Ascending aorta (tissue), 2 donors: Measurements from ENCODE around the gene SYNJ2. TPM values are rescaled to one million over a fixed set of nuclear protein-coding genes. Genes with fewer than 3 reads are reported as not detected.

Source experiments
- DNase-seq, 2 donors: peaks; one replicate each; pipeline ENCODE4 v3.0.0-alpha.2; 2019; ENCODE audit warnings: low spot score in 2 of 2
- H3K27ac ChIP-seq, 2 donors: fragments of 200-600 bp; sonication (generic); one replicate each; pipeline ENCODE4 v1.5.1; 2016 to 2017; ENCODE audit warnings: mild to moderate bottlenecking in 1 of 2
- H3K27me3 ChIP-seq: fragments of 200-600 bp; sonication (generic); one replicate; pipeline ENCODE4 v1.5.1; 2017
- H3K36me3 ChIP-seq, 2 donors: fragments of 200-600 bp; sonication (generic); one replicate each; pipeline ENCODE4 v1.5.1; 2016
- H3K4me1 ChIP-seq, 2 donors: fragments of 200-600 bp; sonication (generic); one replicate each; pipeline ENCODE4 v1.5.1; 2016 to 2017; ENCODE audit warnings: mild to moderate bottlenecking in 1 of 2
- H3K4me3 ChIP-seq, 2 donors: fragments of 200-600 bp; sonication (generic); one replicate each; pipeline ENCODE4 v1.5.1; 2016 to 2017; ENCODE audit warnings: mild to moderate bottlenecking in 1 of 2
- H3K9me3 ChIP-seq, 2 donors: fragments of 200-600 bp; sonication (generic); one replicate each; pipeline ENCODE4 v1.5.1; 2016
- CTCF ChIP-seq, 3 experiments: fragments of 200-600 bp in 2 of 3; fragments of 450-650 bp in 1 of 3; sonication (generic) in 2 of 3; IDR thresholded peaks; one replicate each; pipeline ENCODE4 v1.5.1; 2016 to 2019; ENCODE audit warnings: antibody characterized with exemption in 3 of 3, mild to moderate bottlenecking in 1 of 3, moderate library complexity in 1 of 3
- intact Hi-C: fragments of 100-400 bp; cut with DNase I; formaldehyde crosslinking; loops from one replicate; pipeline ENCODE4 v1.15.1; 2023
- total RNA-seq: library from RNA; depleted of rRNA; stranded (reverse); fragments of >200 nt; gene quantifications from one replicate; pipeline ENCODE4 v1.1.0, GENCODE V29; 2016

Gene SYNJ2
- total RNA-seq, 1 donor from 2014 or later = 3.0 TPM

GRCh38 chr6:158031381-158032353, 50.0 kb downstream of the SYNJ2 start:
- peak in 1 of 2 donors; percentile 61 for DNase-seq
- peaks cover 6 to 39% of the 10 kb centered on the region in 2 donors for H3K4me1 ChIP-seq

DNA sequence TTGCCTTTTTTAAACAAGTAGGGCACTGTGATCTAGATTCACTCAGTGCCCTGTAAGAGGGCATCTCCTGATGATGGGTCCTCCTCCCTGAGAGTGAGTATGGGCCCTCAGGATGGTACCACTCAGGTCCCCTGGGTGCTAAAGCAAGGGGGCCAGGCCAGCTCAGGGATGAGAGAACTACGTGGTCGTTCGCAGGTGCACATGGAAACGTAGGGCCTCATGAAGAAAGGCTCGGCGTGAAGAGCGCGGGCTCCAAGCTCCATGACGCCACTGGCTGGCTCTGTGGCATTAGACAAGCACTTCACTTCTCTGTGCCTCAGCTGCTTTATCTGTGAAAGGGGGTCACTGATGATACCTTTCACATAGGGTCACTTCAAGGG, 50.7 kb downstream of the SYNJ2 start:
- Histone ChIP-seq H3K4me1 (peaks cover 6 to 33% of the 10 kb centered on the region in 2 donors), H3K27ac (peak overlapping the region; percentile 51 to 69), H3K36me3 (no peaks in the 10 kb centered on the region), H3K9me3 (no peaks in the 10 kb centered on the region), H3K4me3 (no peak overlapping the region), H3K27me3 (no peaks in the 10 kb centered on the region)
- DNase-seq = peak in 1 of 2 donors; percentile 7
- TF ChIP-seq CTCF (IDR thresholded peaks at IDR 0.05) = no peak
- intact Hi-C loops = no loop called here

More at GRCh38 chr6:158031381-158032353, 50.0 kb downstream of the SYNJ2 start:
- Histone ChIP-seq H3K4me3 (no peak overlapping the region), H3K27ac (peak overlapping the region; percentile 51 to 69), H3K9me3 (no peaks in the 10 kb centered on the region), H3K27me3 (no peaks in the 10 kb centered on the region), H3K36me3 (no peaks in the 10 kb centered on the region)
- intact Hi-C loops = no loop called here
- TF ChIP-seq CTCF (IDR thresholded peaks at IDR 0.05) = no peak

GRCh38 chr6:158033077-158033750, 51.6 kb downstream of the SYNJ2 start:
- Histone ChIP-seq H3K36me3 (no peaks in the 10 kb centered on the region), H3K9me3 (no peaks in the 10 kb centered on the region), H3K27ac (peak overlapping the region in 1 of 2 donors; percentile 35), H3K4me1 (peaks cover 10 to 35% of the 10 kb centered on the region in 2 donors), H3K4me3 (no peak overlapping the region), H3K27me3 (no peaks in the 10 kb centered on the region)
- intact Hi-C loops = no loop called here
- TF ChIP-seq CTCF (IDR thresholded peaks at IDR 0.05) = no peak
- DNase-seq = peak in 1 of 2 donors; percentile 6

DNA sequence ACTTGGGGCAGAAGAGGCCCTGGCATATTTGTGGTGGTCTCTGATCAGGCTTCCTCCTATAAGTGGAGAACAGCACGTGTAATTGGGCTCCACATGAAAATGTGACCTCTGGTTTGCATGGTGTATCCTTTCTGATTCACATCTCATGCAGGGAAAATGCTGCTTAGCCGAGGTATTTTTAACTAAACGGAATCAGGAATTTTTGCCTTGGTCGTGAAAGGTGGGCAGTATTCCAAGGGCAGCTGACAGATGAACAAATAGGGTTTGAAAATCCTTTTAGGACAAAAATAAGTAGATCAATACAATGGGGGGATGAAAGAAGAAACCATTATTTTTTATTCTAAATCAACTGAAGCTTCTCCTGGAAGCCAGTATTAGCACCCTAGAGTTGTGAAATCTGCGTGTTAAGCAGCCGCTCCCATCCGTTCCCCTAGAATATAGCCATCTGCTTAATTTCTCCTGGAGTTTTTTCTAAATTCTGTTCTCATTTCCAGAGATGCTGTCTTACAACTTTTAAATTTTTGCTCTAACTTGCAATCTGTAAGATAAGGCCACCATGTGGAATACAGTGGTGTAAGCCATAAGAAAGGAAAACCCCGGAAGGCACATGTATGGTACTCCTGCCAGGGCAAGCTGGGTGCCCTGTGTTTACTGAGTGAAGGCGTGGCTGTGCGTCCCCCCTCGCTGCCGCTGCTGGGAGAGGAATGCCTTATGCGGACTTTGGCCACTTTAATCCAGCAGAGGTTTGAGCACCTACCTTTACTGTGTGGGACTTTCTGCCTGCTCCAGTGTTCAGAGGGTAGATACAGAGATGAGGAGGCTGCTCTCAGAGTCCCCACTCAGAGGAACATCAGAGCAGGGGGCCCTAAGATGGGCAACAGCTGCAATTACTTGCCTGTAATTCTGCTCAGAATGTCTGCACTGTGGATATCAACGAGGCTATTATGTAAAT, 52.4 kb downstream of the SYNJ2 start:
- intact Hi-C loops = no loop called here
- no peak for TF ChIP-seq CTCF (IDR thresholded peaks at IDR 0.05)
- Histone ChIP-seq H3K9me3 (no peaks in the 10 kb centered on the region), H3K4me1 (peaks cover 10 to 42% of the 10 kb centered on the region in 2 donors), H3K36me3 (no peaks in the 10 kb centered on the region), H3K27ac (peak overlapping the region; percentile 35 to 36), H3K4me3 (no peak overlapping the region), H3K27me3 (no peaks in the 10 kb centered on the region)
- no peak for DNase-seq

- Histone ChIP-seq H3K4me3 (no peak overlapping the region), H3K9me3 (no peaks in the 10 kb centered on the region), H3K4me1 (peaks cover 29 to 60% of the 10 kb centered on the region in 2 donors), H3K36me3 (no peaks in the 10 kb centered on the region), H3K27me3 (no peaks in the 10 kb centered on the region), H3K27ac (no peak overlapping the region)
- TF ChIP-seq CTCF (IDR thresholded peaks at IDR 0.05) = no peak
- intact Hi-C loops = no loop called here
- DNase-seq = no peak
These were observed 54.6 kb downstream of the SYNJ2 start for GRCh38 chr6:158036261-158036660.
